DMS 273 (cell line): ENCODE data around the gene FBXO40.
"Not testable (repeated sequence)": the region's sequence is repeated elsewhere in the genome, so short reads cannot be mapped to it uniquely, and the experiment has no call there.

Experiments used
- DNase-seq: peaks from one replicate; lab custom pipeline; 2025; ENCODE audit not compliant: unreplicated experiment; lab: John Stamatoyannopoulos, UW

Gene FBXO40

GRCh38 chr3:121592856-121593702 is at the start of gene FBXO40:
Gene FBXO40 (plus strand): TSS chr3:121593379. CDS start chr3:121620576, 27,197 bp downstream.
- DNase-seq, result peak; percentile 58

GRCh38 chr3:121545049-121545573 is 48.1 kb upstream of the FBXO40 start:
- DNase-seq, result peak; percentile 72

GRCh38 chr3:121545574-121546455 is 47.4 kb upstream of the FBXO40 start, which contains the start of gene POLQ:
Gene POLQ (minus strand): TSS chr3:121545988. CDS start chr3:121545877, 111 bp downstream.
- peak; percentile 99 for DNase-seq

- no peak for DNase-seq
Measured at GRCh38 chr3:121552379-121552778, 40.8 kb upstream of the FBXO40 start.

GRCh38 chr3:121552797-121553196 is 40.4 kb upstream of the FBXO40 start:
- DNase-seq, result no peak

- DNase-seq, result no peak
Measured at GRCh38 chr3:121557426-121557934, 35.7 kb upstream of the FBXO40 start.

GRCh38 chr3:121562148-121562547 is 31.0 kb upstream of the FBXO40 start:
- no peak for DNase-seq

- no peak for DNase-seq
Measured at GRCh38 chr3:121566773-121567172, 26.4 kb upstream of the FBXO40 start.

- DNase-seq, result no peak
Measured at GRCh38 chr3:121567649-121568048, 25.5 kb upstream of the FBXO40 start, which contains the start of gene ARGFX. Gene ARGFX (plus strand): TSS chr3:121567949. CDS start chr3:121570714, 2,765 bp downstream.

- DNase-seq, result peak; percentile 62
Measured at GRCh38 chr3:121574449-121574848, 18.7 kb upstream of the FBXO40 start.

GRCh38 chr3:121581691-121582090 is 11.5 kb upstream of the FBXO40 start:
- DNase-seq, result no peak

- DNase-seq, result no peak
Measured at GRCh38 chr3:121584418-121584817, 8.8 kb upstream of the FBXO40 start.

- DNase-seq, result not testable (repeated sequence)
Measured at GRCh38 chr3:121593806-121594205, 627 bp downstream of the FBXO40 start.

GRCh38 chr3:121594850-121595249 is 1.7 kb downstream of the FBXO40 start:
- DNase-seq, result no peak

GRCh38 chr3:121595765-121596406 is 2.7 kb downstream of the FBXO40 start:
- no peak for DNase-seq

- DNase-seq, result no peak
Measured at GRCh38 chr3:121598564-121598963, 5.4 kb downstream of the FBXO40 start.

- DNase-seq, result not testable (repeated sequence)
Measured at GRCh38 chr3:121599900-121600299, 6.7 kb downstream of the FBXO40 start.

GRCh38 chr3:121601212-121601812 is 8.1 kb downstream of the FBXO40 start:
- DNase-seq, result no peak

- peak; percentile 37 for DNase-seq
Measured at GRCh38 chr3:121604759-121605158, 11.6 kb downstream of the FBXO40 start.

GRCh38 chr3:121606106-121606505 is 12.9 kb downstream of the FBXO40 start:
- DNase-seq, result no peak
